Transverse colon (tissue), 4 donors: Measurements from ENCODE around the gene GYPE.
"Not testable (repeated sequence)": the region's sequence is repeated elsewhere in the genome, so short reads cannot be mapped to it uniquely, and the experiment has no call there.

Experiments
- CTCF ChIP-seq, 5 experiments: fragments of 200-600 bp in 3 of 5; fragments of 450-650 bp in 2 of 5; sonication (generic) in 3 of 5; IDR thresholded peaks; 1 replicate in 2 of 5; 2 replicates in 3 of 5; pipeline ENCODE4 v1.5.1; 2016 to 2017; ENCODE audit warnings: antibody characterized with exemption in 5 of 5, inconsistent platforms in 3 of 5, mild to moderate bottlenecking in 2 of 5, moderate library complexity in 1 of 5
- EP300 ChIP-seq: sonication (generic); formaldehyde crosslinking; IDR thresholded peaks from one replicate; pipeline ENCODE4 v1.6.1; 2017; ENCODE audit warnings: antibody characterized with exemption, low read depth
- POLR2A ChIP-seq: fragments of 450-650 bp; IDR thresholded peaks from one replicate; pipeline ENCODE4 v1.6.1; 2016; ENCODE audit warnings: antibody characterized with exemption, mild to moderate bottlenecking, moderate library complexity
- POLR2AphosphoS5 ChIP-seq, 3 donors: sonication (generic); formaldehyde crosslinking; IDR thresholded peaks; one replicate each; pipeline ENCODE4 v1.6.1; 2016; ENCODE audit warnings: antibody characterized with exemption in 3 of 3

GRCh38 chr4:143849296-143849695 is 56.1 kb downstream of the GYPE start:
- TF ChIP-seq CTCF (IDR thresholded peaks at IDR 0.05); EP300; POLR2A; POLR2AphosphoS5 (IDR thresholded peaks at IDR 0.05): not testable (repeated sequence)
